ENCODE results near the gene RSBN1. TPM values are rescaled to one million over a fixed set of nuclear protein-coding genes. Genes with fewer than 3 reads are reported as not detected.

RSBN1 gene
- 9.0 and 10.8 TPM in 2 replicates for total RNA-seq

GRCh38 chr1:113811888-113812660 is at the start of gene RSBN1:
RSBN1 (minus strand) TSS chr1:113812476; CDS start chr1:113812412, 64 bp downstream.

GRCh38 chr1:113759333-113760101 is 52.8 kb downstream of the RSBN1 start, which contains the start of gene PHTF1:
PHTF1 (minus strand) TSS chr1:113759486; CDS start chr1:113758703, 783 bp downstream.

Other genes starting within 250 kb of the RSBN1 start
- gene PHTF1, start 53.0 kb downstream of the RSBN1 start, total RNA-seq, result 11.2 and 11.6 TPM in 2 replicates
- gene PTPN22, start 59.2 kb upstream of the RSBN1 start, total RNA-seq, result 0.06 and 0.34 TPM in 2 replicates
- gene BCL2L15, start 75.1 kb upstream of the RSBN1 start, total RNA-seq, result 0.12 and 0.20 TPM in 2 replicates
- 10.5 and 15.7 TPM in 2 replicates for gene AP4B1, start 92.3 kb upstream of the RSBN1 start, total RNA-seq
- 2.6 TPM in 2 replicates for gene DCLRE1B, start 92.8 kb upstream of the RSBN1 start, total RNA-seq
- gene HIPK1, start 116.8 kb upstream of the RSBN1 start, total RNA-seq, result 19.3 and 19.8 TPM in 2 replicates
- 59.8 and 64.8 TPM in 2 replicates for gene OLFML3, start 167.0 kb upstream of the RSBN1 start, total RNA-seq

All from cardiac ventricle fibroblast (primary cell).